Stimulated activated CD4-positive, alpha-beta T cell treated with anti-CD3 and anti-CD28 coated beads, Interleukin-1b, Interleukin-23, amount 100 ng/mL, for 4 hours (primary cell): Measurements from ENCODE around the gene NFATC1.

Experiments used
- DNase-seq, 2 donors: peaks; one replicate each; pipeline ENCODE4 v3.0.0-alpha.2; 2020; ENCODE audit warnings: low read depth in 2 of 2

The NFATC1 gene

GRCh38 chr18:79440316-79441110 lies 44.8 kb downstream of the NFATC1 start:
- DNase-seq: no peak

GRCh38 chr18:79441420-79441819 lies 45.7 kb downstream of the NFATC1 start:
- DNase-seq: no peak

- DNase-seq: no peak
Measured at GRCh38 chr18:79442508-79443221, 46.9 kb downstream of the NFATC1 start.

GRCh38 chr18:79445221-79445620 lies 49.5 kb downstream of the NFATC1 start:
- DNase-seq: no peak

- no peak for DNase-seq
Measured at GRCh38 chr18:79445696-79446561, 50.2 kb downstream of the NFATC1 start.

GRCh38 chr18:79446931-79447330 lies 51.2 kb downstream of the NFATC1 start:
- no peak for DNase-seq

GRCh38 chr18:79447703-79448367 lies 52.1 kb downstream of the NFATC1 start:
- DNase-seq: no peak

GRCh38 chr18:79448621-79449020 lies 52.9 kb downstream of the NFATC1 start:
- DNase-seq: no peak

GRCh38 chr18:79449551-79450288 lies 54.0 kb downstream of the NFATC1 start:
- DNase-seq: no peak

GRCh38 chr18:79450289-79451080 lies 54.8 kb downstream of the NFATC1 start:
- DNase-seq: no peak

GRCh38 chr18:79451237-79452125 lies 55.8 kb downstream of the NFATC1 start:
- DNase-seq: no peak

- no peak for DNase-seq
Measured at GRCh38 chr18:79452190-79452990, 56.7 kb downstream of the NFATC1 start.

- DNase-seq: no peak
Measured at GRCh38 chr18:79452991-79453645, 57.4 kb downstream of the NFATC1 start.

GRCh38 chr18:79453816-79454735 lies 58.3 kb downstream of the NFATC1 start:
- DNase-seq: no peak

GRCh38 chr18:79455261-79455660 lies 59.5 kb downstream of the NFATC1 start:
- DNase-seq: no peak

GRCh38 chr18:79456105-79456980 lies 60.6 kb downstream of the NFATC1 start:
- DNase-seq: no peak
